GM19025 (cell line): Measurements from ENCODE around the gene FAM107B.
"Not testable (repeated sequence)": the region's sequence is repeated elsewhere in the genome, so short reads cannot be mapped to it uniquely, and the experiment has no call there.

ENCODE experiments used
- ATAC-seq: cut with Tn5 transposase; IDR thresholded peaks from one replicate; pipeline ENCODE4 v1.9.1; 2021; ENCODE audit warnings: mild to moderate bottlenecking, low read depth, moderate library complexity; ENCODE audit not compliant: unreplicated experiment

FAM107B gene

DNA sequence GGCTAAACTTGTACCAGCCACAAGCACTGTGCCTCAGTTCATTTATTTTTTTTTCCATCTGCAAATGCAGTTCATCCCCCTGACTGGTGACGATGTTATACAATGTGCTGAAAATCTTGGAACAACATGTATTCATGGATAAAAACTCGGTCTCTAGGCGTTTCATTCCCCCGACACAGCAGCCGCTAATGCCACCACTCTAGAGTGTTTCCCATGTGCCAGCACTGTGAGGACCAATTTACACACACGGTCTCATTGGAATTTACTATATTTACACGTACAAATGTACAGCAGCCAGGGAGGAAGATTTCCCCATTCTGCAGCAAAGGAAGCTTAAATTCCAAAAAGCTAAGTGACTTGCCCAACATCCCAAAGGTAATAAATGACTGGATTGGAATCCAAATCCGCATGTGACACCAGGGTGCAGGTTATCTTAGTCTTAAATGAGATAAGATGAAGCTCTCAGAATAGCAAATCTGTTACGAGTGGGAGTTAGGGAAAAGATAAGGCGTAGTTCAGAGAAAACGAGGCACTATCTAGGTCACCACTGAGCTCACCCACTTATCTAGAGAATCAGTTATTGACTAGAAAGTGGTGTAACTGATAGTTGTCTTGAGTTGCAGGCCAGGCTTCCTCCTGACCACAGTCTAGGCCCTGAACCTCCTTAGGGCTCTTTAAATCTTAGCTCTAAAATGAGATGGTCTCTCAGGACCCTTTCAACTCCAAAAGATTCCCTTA, 36.7 kb downstream of the FAM107B start:
- no peak for ATAC-seq

DNA sequence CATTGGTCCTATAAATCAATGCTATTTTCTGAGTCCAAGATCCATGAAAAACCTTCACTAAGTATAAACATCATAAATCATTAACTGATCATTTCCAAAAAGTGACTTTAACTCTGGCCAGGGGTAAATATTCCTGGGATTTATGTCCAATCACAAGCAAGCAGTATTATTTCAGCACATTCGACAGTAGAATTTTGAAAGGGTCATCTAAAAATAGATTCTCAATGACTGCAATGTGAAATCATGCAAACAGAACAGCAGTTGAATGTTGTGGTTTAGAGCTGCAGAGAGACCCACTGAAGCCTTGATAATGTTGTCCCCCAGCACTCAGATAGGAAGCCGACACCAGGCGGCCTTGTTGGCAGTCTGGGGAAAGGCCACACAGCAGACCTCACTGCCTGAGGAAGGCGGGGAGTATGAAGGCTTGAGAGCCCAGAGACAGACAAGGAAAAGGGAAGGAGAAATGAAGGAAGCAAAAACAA, 38.1 kb downstream of the FAM107B start:
- ATAC-seq: no peak

DNA sequence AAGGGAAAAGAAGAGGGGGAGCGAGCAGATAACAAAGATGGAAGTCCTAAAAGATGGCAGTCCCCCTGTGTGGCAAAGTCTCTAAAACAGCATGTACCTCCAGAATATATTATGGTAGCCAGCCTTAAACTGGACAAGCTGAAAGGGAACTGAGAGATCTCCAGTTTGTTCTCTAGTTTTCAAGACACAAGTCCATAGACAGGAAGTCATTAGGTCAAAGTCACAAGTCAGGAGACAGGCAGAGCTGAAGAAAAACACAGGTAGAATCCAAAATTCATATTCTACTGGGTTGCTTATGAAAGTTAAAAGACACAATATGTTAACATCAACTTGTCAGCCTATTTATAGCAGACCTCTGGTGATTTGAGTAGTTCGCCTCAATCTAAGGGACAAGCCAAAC, 38.7 kb downstream of the FAM107B start:
- ATAC-seq: no peak

GRCh38 chr10:14731875-14732512, 42.7 kb downstream of the FAM107B start:
- ATAC-seq: no peak

GRCh38 chr10:14728346-14728745, 46.4 kb downstream of the FAM107B start:
- no peak for ATAC-seq

DNA sequence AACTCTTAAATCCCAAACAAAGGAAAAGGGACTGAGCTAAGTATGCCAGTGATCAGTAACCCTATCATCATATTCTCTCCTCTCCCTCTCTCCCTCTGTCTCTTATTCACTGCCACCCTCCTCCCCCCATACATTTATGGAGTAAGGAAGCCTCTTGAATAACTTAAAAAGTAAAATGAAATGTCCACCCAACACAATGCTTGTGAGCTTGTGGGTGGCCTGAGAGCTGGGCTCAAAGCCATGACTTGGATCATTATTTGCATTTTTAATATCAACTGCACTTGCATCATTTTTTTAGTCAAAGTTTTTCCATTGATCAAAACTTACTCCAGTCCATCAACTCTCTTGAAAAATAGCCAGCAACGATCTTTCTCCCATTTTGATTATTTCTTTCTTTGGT, 46.8 kb downstream of the FAM107B start:
- ATAC-seq: no peak

GRCh38 chr10:14727465-14727864, 47.2 kb downstream of the FAM107B start:
- no peak for ATAC-seq

- ATAC-seq: no peak
Measured at GRCh38 chr10:14724931-14725330, 49.8 kb downstream of the FAM107B start.

GRCh38 chr10:14723052-14723689, 51.5 kb downstream of the FAM107B start:
- ATAC-seq: no peak

DNA sequence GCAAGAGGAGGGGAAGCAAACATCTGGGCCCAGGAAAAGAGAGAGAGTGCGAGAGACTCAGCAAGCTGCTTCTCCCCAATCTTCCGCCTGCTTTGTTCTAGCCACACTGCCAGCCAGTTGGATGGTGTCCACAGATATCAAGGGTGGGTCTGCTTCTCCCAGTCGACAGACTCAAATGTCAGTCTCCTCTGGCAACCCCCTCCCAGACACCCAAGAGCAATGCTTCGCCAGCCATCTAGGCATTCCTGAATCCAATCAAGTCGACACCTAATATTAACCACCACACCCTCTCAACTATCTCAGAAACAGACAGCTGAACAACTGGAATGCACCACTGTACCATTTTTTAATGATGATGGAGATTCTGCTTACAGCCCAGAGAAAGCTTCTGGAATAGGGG, 57.1 kb downstream of the FAM107B start:
- ATAC-seq: no peak

- ATAC-seq: no peak
Measured at GRCh38 chr10:14712991-14713424, 61.7 kb downstream of the FAM107B start.

DNA sequence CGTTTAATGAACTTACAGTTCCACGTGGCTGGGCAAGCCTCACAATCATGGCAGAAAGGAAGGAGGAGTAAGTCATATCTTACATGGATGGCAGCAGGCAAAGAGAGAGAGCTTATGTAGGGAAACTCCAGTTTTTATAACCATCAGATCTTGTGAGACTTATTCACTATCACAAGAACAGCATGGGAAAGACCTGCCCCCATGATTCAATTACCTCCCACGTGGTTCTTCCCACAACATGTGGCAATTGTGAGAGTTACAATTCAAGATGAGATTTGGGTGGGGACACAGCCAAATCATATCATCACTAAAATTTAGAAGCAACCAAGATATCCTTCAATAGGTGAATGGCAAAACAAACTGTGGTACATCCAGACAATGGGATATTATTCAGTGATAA, 65.4 kb downstream of the FAM107B start:
- ATAC-seq: not testable (repeated sequence)

GRCh38 chr10:14707481-14707880, 67.2 kb downstream of the FAM107B start:
- no peak for ATAC-seq

DNA sequence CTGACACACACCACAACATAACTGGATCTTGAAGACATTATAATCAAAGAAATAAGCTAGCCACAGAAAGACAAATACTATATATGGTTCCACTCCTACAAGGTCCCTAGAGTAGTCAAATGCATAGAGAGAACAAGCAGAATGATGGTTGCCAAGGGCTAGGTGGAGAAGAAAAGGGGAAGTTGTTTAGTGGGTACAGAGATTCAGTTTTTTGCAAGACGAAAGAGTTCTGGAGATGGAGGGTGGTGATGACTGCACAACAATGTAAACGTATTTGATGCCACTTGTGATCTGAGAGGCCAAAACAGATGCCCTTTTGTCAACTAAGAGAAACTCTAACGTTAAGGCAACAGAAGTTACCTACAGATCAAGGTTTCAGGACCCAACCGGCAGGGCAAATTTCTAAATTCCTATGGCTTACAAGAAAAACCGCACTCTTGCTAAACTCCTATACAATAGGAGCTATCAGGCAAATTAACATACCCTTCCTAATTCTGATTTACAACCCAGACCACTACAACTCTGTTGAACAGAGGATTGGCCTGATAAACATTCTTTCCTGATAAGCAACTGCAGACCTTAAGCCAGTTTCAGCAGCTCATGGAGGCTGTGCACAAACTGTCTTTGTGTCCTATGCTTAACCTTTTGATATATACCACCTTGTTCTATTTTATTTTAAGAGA, 69.0 kb downstream of the FAM107B start:
- ATAC-seq: no peak

- no peak for ATAC-seq
Measured at GRCh38 chr10:14703631-14704001, 71.1 kb downstream of the FAM107B start.

DNA sequence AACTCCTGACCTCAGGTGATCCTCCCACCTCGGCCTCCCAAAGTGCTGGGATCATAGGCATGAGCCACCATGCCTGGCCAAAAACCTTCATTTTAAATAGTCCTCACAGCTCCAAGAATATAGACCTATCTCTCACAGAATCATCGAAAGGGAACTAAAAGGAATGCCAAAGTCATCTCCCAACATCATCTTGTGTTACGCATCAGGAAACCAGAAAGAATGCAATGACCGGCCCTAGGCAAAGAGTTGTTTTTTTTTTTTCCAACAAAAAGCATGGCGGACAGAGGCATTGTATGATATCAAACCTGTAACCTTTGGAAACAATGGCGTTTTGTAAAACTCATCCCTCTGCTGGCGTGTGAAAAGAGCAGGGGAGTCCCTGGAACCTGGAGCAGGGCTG, 73.2 kb downstream of the FAM107B start:
- ATAC-seq: no peak

DNA sequence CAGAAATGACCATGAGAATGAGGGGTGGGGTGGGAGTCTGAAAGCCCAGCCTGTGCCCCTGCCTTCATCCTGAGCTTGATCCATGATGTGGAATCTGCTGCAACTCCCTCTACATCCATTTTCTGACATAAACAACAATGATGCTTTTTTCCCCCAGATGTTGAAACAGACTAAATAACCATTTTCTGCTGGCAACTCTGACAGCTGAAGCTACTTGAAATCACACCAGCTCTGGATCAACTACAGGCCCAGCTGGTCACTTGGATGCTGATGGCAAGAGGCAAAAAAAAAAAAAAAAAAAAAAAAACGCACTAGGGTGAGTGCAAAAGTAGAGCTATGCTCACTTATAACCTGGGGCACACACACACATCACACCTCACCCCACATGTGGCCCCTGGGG, 74.2 kb downstream of the FAM107B start:
- no peak for ATAC-seq

- no peak for ATAC-seq
Measured at GRCh38 chr10:14699482-14699881, 75.2 kb downstream of the FAM107B start.

DNA sequence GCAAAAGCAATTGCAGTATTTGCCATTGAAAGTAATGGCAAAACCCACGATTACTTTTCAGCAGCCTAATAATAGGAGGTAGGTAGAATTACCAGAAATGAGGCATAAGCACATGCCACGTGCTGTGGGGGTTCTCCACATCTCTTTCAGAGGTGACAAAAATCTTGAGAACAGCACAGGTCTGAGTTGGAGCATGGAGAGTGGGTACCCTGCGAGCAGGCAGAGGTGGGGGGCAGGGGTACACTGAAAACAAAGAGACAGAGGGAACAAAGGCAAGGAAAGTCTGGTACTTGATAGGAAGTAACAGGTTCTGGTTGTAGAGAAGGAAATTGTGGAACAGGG, 75.9 kb downstream of the FAM107B start:
- no peak for ATAC-seq

DNA sequence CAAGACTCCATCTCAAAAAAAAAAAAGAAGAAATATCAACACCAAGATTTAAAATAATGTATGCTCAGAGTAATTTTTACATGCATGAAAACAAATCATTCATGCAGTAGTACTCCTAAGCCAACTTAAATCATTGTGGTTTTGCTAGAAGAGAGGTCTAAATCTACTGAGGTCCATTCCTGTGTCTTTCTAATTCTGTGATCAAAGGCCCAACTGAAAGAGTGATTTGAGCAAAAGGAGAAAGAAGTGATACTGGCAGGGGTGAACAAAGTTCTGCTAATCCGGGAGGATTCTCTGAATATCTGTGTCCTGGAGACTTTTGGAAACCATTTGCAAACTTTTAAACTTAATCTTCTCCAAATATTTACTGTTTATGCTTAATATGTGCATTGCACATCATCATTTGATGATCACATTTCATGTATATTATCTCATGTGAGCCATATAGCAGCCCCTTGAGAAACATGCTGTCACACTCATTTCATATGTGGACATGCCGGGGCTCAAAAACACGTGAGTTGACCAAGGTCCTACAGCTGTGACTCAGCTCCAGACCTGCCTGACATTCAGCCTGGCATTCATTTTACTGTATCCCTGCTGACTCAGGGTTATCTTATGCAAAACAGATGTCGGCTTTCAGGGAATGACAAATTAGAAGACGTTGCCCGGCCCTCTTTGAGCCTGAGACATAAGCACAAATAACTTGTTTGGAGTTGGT, 76.4 kb downstream of the FAM107B start:
- no peak for ATAC-seq

DNA sequence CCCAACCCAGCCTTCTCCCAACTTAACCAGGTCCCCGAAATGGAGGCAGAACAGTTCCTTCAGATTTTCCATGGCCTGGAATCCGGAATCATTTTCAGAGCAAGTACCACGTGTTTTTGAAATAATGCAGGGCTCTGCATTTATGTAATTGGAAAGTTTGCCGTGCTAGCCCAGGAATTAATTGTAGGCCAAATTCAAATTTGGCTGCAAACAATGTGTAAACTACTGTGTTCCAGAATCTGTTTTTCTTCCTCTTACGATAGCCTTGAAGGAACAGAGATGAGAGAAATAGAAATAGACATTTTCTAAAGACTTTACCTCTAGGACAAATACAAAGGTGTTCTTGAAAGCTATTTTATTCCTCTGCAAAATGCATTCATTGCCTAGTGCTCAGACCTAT, 77.4 kb downstream of the FAM107B start:
- no peak for ATAC-seq
